Measurements from ENCODE around the gene MARCHF10.
"Not testable (repeated sequence)": the region's sequence is repeated elsewhere in the genome, so short reads cannot be mapped to it uniquely, and the experiment has no call there.

The MARCHF10 gene

GRCh38 chr17:62787366-62787765, 20.7 kb downstream of the MARCHF10 start:
- H3K27me3 ChIP-seq (replicated peaks; ENCODE audit: control insufficient read depth, insufficient read depth, low read length) = no peaks in the 10 kb centered on the region
- no peak for DNase-seq (ENCODE audit: extremely low read depth, insufficient read length)
- no peaks in the 10 kb centered on the region for H3K36me3 ChIP-seq (ENCODE audit: control insufficient read depth, insufficient read depth, low read length)
- no peak for TF ChIP-seq CTCF (IDR thresholded peaks at IDR 0.05; ENCODE audit: insufficient read depth, low read length, poor library complexity, severe bottlenecking)
- no peak overlapping the region for H3K4me3 ChIP-seq (replicated peaks; ENCODE audit: low read depth, low read length)

DNA sequence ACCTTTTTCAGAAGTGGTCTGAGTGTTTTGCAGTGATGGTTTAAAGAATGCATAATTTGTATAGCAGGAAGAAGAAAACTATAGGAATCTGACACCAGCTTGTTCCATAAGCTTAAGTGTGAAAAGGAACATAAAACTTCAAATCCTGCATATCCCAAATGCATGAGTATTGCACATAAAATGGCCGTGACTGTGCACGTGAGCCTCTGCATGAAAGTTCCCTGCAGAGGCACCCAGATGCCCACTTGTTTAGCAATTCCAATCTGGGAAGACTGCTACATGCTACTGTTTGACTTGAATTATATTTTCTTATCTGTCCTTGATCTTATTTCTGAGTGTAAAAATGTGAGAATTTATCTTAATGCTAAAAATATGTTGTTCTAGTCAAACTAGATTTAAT, 21.5 kb downstream of the MARCHF10 start:
- Histone ChIP-seq H3K4me3 (replicated peaks; ENCODE audit: low read depth, low read length) (no peak overlapping the region), H3K27me3 (replicated peaks; ENCODE audit: control insufficient read depth, insufficient read depth, low read length) (no peaks in the 10 kb centered on the region), H3K36me3 (ENCODE audit: control insufficient read depth, insufficient read depth, low read length) (no peaks in the 10 kb centered on the region)
- no peak for DNase-seq (ENCODE audit: extremely low read depth, insufficient read length)
- TF ChIP-seq CTCF (IDR thresholded peaks at IDR 0.05; ENCODE audit: insufficient read depth, low read length, poor library complexity, severe bottlenecking) = no peak

- not testable (repeated sequence) for H3K4me3 ChIP-seq (replicated peaks; ENCODE audit: low read depth, low read length); H3K36me3 ChIP-seq (ENCODE audit: control insufficient read depth, insufficient read depth, low read length); H3K27me3 ChIP-seq (replicated peaks; ENCODE audit: control insufficient read depth, insufficient read depth, low read length); DNase-seq (ENCODE audit: extremely low read depth, insufficient read length)
Observed at GRCh38 chr17:62785983-62786382, 22.1 kb downstream of the MARCHF10 start.

DNA sequence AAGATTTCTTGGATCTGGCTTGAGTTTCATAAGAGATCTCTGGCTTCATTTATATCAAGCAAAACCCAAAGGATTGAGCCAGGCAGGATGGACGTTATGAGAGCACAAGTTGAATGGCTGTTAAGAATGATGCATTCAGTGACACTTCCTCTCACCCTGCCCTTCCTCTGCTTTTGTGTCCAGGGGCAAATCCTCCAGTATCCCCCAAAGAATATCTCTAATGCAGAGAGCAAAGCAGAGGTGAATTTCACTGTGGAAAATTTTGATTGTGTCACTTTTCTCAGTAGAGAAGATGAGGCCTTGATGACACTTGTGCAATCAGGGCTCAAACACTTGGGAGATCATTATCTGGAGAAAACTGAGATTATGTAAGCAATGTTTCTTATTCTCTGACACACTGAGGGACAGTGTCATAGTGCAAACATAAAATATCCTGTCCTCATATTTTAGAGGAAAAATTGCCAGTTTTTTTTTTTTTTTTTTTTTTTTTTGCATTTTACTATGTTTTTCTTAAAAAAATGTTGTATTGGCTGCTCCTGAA, 25.3 kb downstream of the MARCHF10 start:
- Histone ChIP-seq H3K36me3 (ENCODE audit: control insufficient read depth, insufficient read depth, low read length) (no peaks in the 10 kb centered on the region), H3K4me3 (replicated peaks; ENCODE audit: low read depth, low read length) (no peak overlapping the region), H3K27me3 (replicated peaks; ENCODE audit: control insufficient read depth, insufficient read depth, low read length) (no peaks in the 10 kb centered on the region; the same call in 1 of the 2 replicates)
- DNase-seq (ENCODE audit: extremely low read depth, insufficient read length) = no peak
- no peak for TF ChIP-seq CTCF (IDR thresholded peaks at IDR 0.05; ENCODE audit: insufficient read depth, low read length, poor library complexity, severe bottlenecking)

GRCh38 chr17:62781831-62782251, 26.3 kb downstream of the MARCHF10 start:
- Histone ChIP-seq H3K36me3 (ENCODE audit: control insufficient read depth, insufficient read depth, low read length) (no peaks in the 10 kb centered on the region), H3K27me3 (replicated peaks; ENCODE audit: control insufficient read depth, insufficient read depth, low read length) (no peaks in the 10 kb centered on the region; the same call in 1 of the 2 replicates), H3K4me3 (replicated peaks; ENCODE audit: low read depth, low read length) (no peak overlapping the region)
- DNase-seq (ENCODE audit: extremely low read depth, insufficient read length) = no peak
- TF ChIP-seq CTCF (IDR thresholded peaks at IDR 0.05; ENCODE audit: insufficient read depth, low read length, poor library complexity, severe bottlenecking) = no peak

DNA sequence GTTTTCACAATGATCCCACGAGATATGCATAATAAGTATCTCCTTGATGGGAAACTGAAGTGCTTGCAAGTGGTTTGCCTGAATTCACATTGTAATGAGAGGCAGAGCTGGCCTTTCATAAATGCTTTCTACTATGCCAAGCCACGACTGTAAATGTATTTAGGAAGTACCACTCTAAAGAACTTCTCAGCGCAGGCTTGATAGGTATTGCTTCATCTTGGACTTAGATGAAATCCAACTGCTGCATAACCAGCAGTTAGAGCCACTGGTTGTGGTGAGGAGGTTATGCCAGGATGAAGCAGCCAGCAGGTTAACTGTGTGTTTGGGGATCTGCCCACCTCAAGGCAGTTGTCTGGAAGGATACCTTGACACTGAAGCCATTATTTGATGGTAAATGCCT, 26.8 kb downstream of the MARCHF10 start:
- H3K36me3 ChIP-seq (ENCODE audit: control insufficient read depth, insufficient read depth, low read length) = no peaks in the 10 kb centered on the region
- no peak overlapping the region for H3K4me3 ChIP-seq (replicated peaks; ENCODE audit: low read depth, low read length)
- H3K27me3 ChIP-seq (replicated peaks; ENCODE audit: control insufficient read depth, insufficient read depth, low read length) = no peaks in the 10 kb centered on the region; the same call in 1 of the 2 replicates
- no peak for DNase-seq (ENCODE audit: extremely low read depth, insufficient read length)
- TF ChIP-seq CTCF (IDR thresholded peaks at IDR 0.05; ENCODE audit: insufficient read depth, low read length, poor library complexity, severe bottlenecking) = no peak
